Measurements from ENCODE around the gene GJB2. TPM values are rescaled to one million over a fixed set of nuclear protein-coding genes. Genes with fewer than 3 reads are reported as not detected.

The GJB2 gene
- 0.66 to 1.1 TPM (median 0.98 TPM) in 5 replicates for total RNA-seq (2022; extraction: Qiagen RNA extraction; ENCODE audit: low read depth)

DNA sequence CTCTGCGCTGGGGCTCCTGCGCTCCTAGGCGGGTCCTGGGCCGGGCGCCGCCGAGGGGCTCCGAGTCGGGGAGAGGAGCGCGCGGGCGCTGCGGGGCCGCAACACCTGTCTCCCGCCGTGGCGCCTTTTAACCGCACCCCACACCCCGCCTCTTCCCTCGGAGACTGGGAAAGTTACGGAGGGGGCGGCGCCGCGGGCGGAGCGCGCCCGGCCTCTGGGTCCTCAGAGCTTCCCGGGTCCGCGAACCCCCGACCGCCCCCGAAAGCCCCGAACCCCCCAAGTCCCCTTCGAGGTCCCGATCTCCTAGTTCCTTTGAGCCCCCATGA, at the start of gene GJB2:
Gene GJB2, minus strand, starts transcription at position 103 of the 326 bp plus-strand sequence. CDS start 3,357 bp downstream, outside the sequence.

DNA sequence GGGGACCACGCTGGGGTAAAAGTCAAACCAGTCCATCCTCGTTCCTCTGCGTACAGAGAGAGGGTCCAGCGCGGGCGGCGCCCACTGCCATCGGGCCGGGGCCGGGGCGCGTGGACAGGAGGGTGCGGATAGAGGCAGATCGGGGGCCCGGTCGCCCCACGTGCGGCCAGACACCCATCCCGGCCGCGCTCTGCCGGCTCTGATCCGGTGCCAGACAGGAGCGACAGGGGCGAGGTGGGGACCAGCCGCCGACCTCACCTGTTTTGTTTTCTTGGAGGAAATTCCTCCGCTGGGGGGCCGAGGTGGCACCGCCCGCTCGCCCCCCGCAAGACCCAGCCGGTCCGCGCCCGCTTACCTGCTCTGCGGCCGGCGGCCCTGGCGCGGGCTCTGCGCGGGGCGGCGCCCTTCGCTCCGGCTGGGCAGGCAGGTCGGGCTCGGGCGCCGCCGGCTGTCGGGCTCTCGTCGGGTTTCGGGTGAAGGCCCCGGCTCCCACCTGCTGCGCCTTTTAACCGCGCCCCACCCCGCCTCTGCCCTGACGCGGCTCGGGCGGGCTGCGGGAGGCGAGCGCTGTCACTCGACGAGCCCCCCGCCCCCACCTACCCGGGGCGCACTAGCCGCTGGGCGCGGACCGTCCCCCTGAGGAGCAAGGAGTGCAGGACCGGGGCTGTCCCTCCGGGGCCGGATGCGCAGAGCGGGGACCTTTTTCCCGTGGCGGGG, 39.3 kb upstream of the GJB2 start, which contains the start of gene GJB6:
Gene GJB6, minus strand, starts transcription at position 481 of the 717 bp plus-strand sequence. CDS start 8,839 bp downstream, outside the sequence.

DNA sequence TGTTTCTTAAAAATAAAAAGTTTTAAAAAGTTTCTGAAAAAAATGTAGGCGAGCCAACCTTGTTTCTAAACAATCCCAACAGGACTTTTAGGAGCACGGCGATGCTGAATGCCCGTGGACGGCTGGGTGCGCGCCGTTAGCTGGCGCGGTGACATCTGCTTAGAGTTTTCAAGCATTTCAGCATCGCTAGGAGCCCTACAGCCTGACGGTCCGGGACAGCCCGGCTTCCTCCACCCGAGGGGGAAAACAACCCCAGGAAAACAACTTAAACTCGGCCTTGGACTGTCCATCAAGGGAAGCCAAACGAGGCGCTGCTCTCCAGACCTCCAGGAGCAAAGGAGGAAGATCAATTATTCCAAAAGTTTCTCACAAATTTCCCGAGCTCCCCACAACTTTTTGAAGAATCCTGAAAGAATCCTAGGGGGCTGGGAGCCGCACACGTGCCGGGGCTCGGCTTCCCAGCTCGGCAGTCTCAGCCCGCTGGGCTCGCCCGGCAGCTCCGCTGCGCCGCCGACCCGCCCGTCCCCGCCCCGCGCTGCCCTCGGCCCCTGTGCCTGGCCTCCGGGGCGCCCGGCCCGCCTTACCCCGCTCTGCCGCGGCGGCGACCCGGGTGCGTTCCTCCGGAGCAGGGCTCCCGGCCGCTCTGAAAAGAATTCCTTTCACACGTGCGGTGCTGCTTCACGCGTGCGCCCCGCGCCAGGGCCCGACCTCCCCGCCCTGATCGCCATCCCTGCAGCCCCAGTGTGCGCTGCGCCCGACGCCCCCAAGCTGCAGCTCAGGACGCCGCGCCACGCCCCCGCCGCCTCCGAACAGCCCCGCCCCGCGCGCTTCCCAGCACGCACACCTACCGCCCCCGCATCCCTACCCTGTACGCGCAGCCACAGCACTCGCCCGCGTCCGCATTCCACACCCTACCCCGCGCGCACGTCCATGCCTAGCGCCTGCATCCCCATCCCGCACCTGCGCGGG, 32.1 kb downstream of the GJB2 start, which contains the start of gene GJA3:
Gene GJA3, minus strand, starts transcription at position 747 of the 969 bp plus-strand sequence. CDS start 17,764 bp downstream, outside the sequence.

Other genes starting within 250 kb of the GJB2 start
- gene ZMYM2, start 234.2 kb downstream of the GJB2 start, total RNA-seq (2022; extraction: Qiagen RNA extraction; ENCODE audit: low read depth): 17.5 to 21.6 TPM (median 18.4 TPM) in 5 replicates
- gene GJA3, start 31.9 kb downstream of the GJB2 start, total RNA-seq (2022; extraction: Qiagen RNA extraction; ENCODE audit: low read depth): 0.63 to 0.97 TPM (median 0.83 TPM) in 5 replicates
- not detected in 5 replicates for gene GJB6, start 39.4 kb upstream of the GJB2 start, total RNA-seq (2022; extraction: Qiagen RNA extraction; ENCODE audit: low read depth)

Data from A549 treated with CpdA at 1 μM for 4 hours (cell line).